HG02938 (cell line): ENCODE data around the gene TCAP.

Source experiments
- ATAC-seq: cut with Tn5 transposase; IDR thresholded peaks from one replicate; pipeline ENCODE4 v1.9.1; 2021; ENCODE audit warnings: mild to moderate bottlenecking, moderate library complexity; ENCODE audit not compliant: unreplicated experiment

The TCAP gene

GRCh38 chr17:39664581-39665561 lies at the start of gene TCAP:
Gene TCAP, plus strand, starts transcription at chr17:39665349. Its CDS starts 11 bp downstream, at chr17:39665360.
- no peak for ATAC-seq

- no peak for ATAC-seq
Measured at GRCh38 chr17:39615434-39615833, 49.7 kb upstream of the TCAP start.

GRCh38 chr17:39617100-39617445 lies 48.1 kb upstream of the TCAP start:
- ATAC-seq = no peak

- ATAC-seq = no peak
Measured at GRCh38 chr17:39617446-39618245, 47.5 kb upstream of the TCAP start.

GRCh38 chr17:39618246-39618913 lies 46.8 kb upstream of the TCAP start:
- ATAC-seq = no peak

GRCh38 chr17:39618956-39619785 lies 46.0 kb upstream of the TCAP start:
- ATAC-seq = no peak

GRCh38 chr17:39619786-39620101 lies 45.4 kb upstream of the TCAP start:
- ATAC-seq = no peak

GRCh38 chr17:39621523-39622379 lies 43.4 kb upstream of the TCAP start:
- ATAC-seq = no peak

GRCh38 chr17:39622380-39623006 lies 42.7 kb upstream of the TCAP start:
- ATAC-seq = no peak

GRCh38 chr17:39623356-39623950 lies 41.7 kb upstream of the TCAP start:
- no peak for ATAC-seq

- no peak for ATAC-seq
Measured at GRCh38 chr17:39624313-39624712, 40.8 kb upstream of the TCAP start.

GRCh38 chr17:39625198-39625785 lies 39.9 kb upstream of the TCAP start:
- no peak for ATAC-seq

- ATAC-seq = no peak
Measured at GRCh38 chr17:39626171-39627046, 38.7 kb upstream of the TCAP start, which contains the start of gene PPP1R1B. Gene PPP1R1B, plus strand, starts transcription at chr17:39626952. Its CDS starts 441 bp downstream, at chr17:39627393.

GRCh38 chr17:39627047-39627711 lies 38.0 kb upstream of the TCAP start:
- ATAC-seq = no peak

- no peak for ATAC-seq
Measured at GRCh38 chr17:39627712-39628516, 37.2 kb upstream of the TCAP start.
